ENCODE measurements around the gene TRIM28. TPM values are rescaled to one million over a fixed set of nuclear protein-coding genes. Genes with fewer than 3 reads are reported as not detected.
"Not testable (repeated sequence)": the region's sequence is repeated elsewhere in the genome, so short reads cannot be mapped to it uniquely, and the experiment has no call there.

TRIM28 gene
- total RNA-seq, 1 experiment from 2014 or later = 1,015 TPM

DNA sequence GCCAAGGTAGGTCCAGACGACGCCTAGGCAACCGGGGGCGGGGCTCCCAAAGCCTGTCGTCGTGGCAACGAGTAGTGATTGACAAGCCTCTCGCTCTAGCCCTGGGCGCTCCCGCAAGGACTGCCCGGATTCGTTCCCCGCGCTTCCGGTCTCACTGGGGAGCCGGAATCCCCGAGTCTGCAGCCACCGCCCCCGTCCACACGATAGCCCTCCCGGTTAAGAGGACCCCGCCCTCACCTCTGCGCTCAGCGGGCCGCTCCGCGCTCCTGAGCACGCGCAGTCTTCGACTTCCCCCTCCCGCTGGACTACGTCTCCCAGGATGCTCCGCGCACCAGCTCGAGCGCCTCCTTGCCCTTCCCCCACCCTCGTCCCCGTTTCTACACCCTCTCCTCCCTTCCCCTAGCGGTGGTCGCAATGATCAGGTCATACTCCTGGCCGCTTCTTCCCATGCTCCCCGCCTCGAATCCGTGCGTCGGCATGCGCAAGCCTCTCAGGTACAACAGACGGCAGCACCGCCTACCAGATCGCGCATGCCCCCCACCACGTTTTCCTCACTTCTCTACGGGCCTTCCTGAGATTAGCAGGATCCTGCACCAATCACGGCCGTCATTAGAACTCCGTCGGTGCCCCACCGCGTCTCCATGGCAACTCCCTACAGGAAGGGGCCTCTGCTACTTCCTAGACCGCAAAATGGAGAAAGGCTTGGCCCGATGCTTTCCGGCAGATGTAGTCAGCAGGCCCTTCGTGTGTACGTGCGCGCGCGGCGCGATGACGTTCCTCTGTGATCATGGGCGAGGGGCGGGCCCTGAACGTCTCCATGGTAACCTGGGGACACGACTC, 29.2 kb downstream of the TRIM28 start, which contains the start of gene MZF1:
Gene MZF1 (minus strand): TSS at position 518 of the 840 bp plus-strand sequence. CDS start 1,946 bp downstream, outside the sequence.
- in situ Hi-C loops (cut with HindIII; ENCODE audit: low sequenced_read_pairs) = no loop called here
- peak; percentile 100 for DNase-seq (ENCODE audit: low spot score)

DNA sequence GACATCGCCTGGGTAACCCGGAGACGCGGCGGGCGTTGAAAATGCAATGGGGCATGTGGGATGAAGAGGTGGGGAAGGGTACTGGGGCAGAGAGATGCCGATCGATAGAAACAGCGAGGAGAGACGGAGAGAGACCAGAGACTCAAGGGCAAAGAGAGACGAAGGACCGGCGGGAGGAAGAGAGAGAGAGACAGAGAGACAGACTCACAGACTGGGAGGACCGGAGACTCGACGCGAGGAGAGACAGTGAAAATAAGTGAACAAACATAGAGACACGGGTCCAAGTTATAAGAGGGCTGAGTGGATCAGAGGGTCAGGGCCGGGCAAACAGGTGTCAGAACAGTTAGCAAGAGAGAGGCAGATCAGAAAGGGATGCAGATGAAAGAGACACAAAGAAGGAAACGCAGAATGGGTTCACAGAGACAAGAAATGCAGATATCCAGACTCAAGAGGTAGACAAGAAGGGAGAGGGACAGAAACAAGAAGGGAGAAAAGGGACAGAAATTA, 29.8 kb downstream of the TRIM28 start:
- in situ Hi-C loops (cut with HindIII; ENCODE audit: low sequenced_read_pairs) = no loop called here
- no peak for DNase-seq (ENCODE audit: low spot score)

DNA sequence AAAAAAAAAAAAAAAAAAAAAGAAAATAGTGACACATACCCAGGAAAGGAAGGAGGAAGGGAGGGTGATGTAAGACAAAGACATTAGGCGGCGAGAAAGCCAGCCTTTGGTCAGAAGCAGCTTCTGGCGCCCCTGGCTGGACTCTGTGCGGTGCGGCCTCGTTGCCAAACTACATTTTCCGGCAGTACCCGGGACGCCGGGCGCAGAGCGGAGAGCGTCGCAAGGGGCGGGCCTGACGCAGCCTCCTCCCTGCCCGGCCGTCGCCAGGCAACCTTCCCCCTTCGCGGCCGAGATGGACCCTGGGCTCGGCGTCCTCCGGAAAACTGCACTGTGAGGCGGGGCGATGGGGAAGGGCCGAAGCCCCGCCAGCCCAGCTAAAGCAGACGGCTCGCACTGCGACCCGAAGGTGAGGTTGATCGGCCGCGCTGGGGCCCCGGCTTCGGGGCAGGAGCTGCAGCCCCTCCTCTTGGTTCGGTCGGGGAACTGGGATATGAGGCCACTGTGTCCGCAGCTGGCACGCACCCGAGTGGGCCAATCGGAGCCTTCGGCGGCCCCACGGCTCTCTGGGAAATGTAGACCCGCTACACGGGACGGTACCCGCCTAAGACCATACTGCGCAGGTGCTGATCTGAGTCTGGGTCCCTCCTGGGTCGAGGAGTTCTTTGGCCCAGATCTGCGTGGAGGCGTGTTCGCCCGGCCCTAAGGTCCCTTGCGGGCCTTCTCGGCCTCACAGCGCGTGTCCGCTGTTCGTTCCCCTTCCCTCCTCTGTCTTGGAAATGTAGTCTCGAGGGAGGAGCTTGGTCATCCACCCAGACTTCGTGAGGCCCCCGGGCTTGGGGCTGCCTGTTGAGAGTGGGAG, 31.5 kb downstream of the TRIM28 start:
- in situ Hi-C loops (cut with HindIII; ENCODE audit: low sequenced_read_pairs) = no loop called here
- peak; percentile 94 for DNase-seq (ENCODE audit: low spot score)

DNA sequence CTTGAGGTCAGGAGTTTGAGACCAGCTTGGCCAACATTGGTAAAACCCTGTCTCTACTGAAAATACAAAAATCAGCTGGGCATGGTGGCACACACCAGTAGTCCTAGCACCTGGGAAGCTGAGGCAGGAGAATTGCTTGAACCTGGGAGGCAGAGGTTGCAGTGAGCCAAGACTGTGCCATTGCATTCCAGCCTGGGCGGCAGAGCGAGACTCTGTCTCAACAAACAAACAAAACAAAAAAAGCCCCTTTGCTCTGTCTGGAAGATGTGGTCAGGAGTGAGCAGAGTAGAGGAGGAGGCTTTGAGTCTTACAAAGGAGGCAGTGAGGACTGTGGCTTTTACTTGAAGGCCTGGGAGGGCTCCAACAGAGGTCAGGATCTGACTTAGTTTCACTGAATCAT, 33.7 kb downstream of the TRIM28 start:
- DNase-seq (ENCODE audit: low spot score); in situ Hi-C loops (cut with HindIII; ENCODE audit: low sequenced_read_pairs): not testable (repeated sequence)

DNA sequence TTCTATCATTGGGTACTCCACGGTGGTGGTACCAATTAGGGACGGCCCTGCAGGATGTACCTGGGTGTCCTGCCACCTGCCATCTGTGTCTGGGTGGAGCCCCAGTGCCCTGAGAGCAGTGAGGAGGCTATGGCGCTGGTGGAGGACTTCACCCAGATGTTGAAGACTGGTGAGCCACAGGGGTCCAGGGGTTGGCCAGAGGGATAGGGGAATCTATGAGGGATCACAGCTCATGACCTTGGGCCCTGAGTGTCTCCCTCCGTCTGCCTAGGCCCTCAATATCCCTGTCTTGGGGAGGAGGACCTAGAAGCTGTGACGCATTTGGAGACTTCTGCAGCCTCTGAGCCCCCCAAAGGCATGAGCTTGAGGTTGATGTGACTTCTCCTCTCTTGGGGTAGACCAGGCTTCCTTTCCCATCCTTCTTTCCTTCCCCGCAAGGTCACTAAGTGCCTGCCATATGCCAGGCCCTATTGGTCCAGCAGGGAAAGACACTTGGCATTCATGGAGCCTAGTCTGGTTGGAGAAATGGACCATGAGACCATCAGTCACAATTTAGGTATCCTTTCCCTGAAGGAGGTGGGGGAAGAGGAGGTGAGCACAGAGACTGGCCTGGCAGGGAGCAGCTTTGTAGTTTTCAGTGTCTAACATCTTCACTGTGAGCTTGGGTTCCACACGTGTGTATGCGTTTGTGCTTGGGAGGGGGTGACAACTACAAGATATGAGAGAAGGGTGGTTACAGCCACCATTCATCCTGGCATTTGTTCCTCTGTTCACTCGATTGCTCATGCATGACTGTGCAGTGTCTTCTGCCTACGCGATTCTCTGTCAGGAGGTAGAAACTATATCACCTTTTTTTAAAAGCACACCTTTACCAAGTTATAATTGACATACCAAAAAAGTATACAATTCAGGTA, 34.4 kb downstream of the TRIM28 start:
- in situ Hi-C loops (cut with HindIII; ENCODE audit: low sequenced_read_pairs) = no loop called here
- no peak for DNase-seq (ENCODE audit: low spot score)

DNA sequence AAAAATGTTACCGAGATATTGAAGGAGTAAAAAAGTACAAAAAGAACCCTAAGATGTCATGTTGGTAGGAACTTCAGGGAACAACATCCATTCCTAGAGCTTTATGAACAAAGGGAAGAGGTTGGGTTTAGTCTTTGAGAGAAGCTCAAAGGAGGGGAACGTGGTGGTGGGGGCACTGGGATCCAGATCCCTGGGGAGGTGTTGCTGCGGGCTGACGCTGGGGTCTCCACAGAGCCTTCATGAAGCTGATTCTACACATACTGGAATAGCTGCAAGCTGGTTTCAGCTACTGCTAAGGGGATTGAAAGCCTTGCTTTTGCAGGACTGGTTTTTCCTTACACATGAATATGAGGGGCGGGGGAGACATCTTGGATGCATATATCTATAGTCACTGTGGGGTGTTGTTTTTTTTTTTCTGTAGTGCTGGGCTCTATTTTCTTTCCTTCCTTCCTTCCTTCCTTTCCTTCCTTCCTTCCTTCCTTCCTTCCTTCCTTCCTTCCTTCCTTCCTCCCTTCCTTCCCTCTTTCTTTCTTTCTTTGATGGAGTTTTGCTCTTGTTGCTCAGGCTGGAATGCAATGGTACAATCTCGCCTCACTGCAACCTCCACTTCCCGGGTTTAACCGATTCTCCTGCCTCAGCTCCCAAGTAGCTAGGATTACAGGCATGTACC, 35.7 kb downstream of the TRIM28 start:
- DNase-seq (ENCODE audit: low spot score) = no peak
- in situ Hi-C loops (cut with HindIII; ENCODE audit: low sequenced_read_pairs) = no loop called here

DNA sequence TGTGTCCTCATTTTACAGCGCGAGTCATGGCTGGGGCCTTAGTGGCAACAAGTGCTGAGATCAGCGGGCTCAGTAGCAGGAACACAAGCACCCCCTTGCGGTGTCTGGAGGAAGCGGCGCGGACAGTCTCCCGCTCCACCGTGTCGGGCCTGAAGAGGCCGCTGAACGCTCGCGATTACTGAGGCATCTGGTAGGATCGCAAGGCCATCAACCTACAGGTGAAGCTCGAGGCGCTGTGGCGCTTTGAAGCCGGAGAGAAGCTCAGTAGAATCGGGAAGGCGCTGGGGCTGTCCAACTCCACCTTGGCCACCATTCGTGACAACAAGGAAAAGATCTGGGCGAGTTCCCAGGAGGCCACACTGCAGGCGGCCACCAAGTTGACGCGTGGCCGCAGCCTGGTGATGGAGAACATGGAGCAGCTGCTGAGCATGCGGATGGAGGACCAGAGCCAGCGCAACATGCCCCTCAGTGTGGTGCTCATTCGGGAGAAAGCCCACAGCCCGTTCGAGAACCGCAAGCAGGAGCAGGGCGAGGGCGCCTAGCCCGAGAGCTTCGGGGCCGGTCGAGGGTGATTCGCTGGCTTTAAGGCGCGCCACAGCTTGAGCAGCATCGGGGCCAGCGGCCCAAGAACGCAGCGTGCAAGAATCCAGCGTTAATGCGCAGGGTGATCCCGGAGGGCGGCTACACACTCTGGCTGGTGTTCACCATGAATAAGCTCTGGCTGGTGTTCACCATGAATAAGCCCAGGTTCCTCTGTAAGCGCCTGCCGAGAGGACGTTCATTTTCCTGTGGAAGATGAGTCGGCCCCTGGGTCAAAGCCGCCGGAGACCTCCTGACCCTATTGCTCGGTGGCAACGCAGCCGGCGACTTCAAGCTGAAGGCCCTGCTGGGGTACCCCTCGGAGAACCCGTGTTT, 37.6 kb downstream of the TRIM28 start:
- DNase-seq (ENCODE audit: low spot score) = peak; percentile 82
- in situ Hi-C loops (cut with HindIII; ENCODE audit: low sequenced_read_pairs) = no loop called here

DNA sequence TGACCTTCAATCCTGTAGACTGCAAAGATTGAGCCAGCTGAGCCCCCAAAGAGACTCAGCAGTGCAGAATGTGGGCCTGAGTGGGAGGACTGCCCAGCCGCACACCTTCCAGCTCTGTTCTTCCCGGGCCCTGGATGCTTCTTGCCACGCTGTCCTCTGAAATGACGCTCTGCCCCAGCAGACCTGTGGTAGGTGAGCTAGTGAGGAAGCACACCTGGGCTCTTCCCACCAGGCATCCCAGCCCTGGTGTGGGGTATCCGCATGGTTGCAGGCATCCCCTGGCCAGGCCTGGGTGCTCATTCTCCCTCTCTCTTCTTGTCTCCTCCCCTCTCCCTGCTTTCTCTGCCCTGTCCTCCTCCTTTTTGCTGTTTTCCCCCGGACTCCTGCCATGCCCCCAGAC, 39.1 kb downstream of the TRIM28 start:
- no peak for DNase-seq (ENCODE audit: low spot score)

DNA sequence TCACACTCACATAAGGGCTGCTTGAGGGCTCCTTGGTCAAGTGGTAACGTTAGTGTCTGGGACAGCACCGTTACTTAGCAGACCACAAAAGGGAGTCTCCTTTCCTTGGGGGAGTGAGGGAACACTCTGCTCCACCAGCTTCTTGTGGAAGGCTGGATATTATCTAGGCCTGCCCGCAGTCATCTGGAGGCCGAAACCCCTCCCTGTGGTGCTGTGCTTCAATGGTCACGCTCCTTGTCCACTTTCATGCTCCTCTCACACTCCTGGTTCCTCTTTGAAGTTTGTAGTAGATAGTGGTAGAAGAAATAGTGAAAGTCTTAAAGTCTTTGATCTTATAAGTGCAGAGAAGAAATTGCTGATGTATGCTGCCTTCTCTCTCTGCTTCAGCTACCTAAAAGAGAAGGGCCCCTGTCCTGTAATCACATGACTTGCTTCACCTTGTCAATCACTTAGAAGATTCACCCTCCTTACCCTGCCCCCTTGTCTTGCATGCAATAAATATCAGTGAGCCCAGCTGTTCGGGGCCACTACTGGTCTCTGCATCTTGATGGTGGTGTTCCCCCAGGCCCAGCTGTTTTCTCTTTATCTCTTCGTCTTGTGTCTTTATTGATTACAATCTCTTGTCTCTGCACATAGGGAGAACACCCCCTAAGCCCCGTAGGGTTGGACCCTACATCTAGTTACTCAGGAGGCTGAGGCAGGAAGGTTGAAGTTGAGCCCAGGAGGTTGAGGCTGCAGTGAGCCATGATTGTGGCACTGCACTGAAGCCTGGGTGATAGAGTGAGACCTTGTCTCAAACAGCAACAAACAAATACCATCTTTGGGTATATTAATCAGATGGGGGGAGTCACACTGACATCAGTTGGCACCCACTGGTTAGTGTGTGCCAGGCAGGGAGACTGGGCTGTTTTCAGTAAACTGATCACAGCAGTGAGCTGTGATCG, 40.9 kb downstream of the TRIM28 start:
- DNase-seq (ENCODE audit: low spot score) = no peak
- in situ Hi-C loops (cut with HindIII; ENCODE audit: low sequenced_read_pairs) = no loop called here

More for the DNA sequence above, 39.1 kb downstream of the TRIM28 start:
- in situ Hi-C loops (cut with HindIII; ENCODE audit: low sequenced_read_pairs) = no loop called here

DNA sequence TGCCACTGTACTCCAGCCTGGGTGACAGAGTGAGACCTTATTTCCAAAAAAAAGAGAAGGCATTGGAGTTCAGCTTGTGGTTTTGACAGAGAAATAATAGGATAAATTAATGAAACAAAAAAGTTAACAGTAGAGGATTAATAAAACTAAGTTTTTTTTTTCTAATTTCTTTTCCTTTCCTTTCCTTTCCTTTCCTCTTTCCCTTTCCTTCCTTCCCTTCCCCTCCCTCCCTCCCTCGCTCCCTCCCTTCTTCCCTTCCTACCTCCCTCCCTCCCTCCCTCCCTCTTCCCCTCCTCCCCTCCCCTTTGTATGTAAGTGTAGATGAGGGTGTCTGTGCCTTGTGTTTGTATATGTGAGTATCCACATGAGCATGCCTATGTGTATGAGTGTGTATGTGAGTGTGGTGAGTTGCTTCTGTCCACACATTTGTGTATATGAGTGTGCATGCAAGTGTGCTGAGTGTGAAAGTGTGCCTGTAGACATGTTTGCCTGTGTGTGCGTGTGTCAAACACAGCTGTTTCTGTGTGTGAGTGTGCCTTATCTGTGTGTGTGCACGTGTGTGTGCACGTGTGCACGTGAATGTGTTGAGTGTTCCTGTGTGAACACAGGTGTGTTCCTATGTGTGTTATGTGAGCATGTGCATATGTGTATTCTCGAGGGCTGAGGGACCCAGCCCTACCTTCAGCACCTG, 41.7 kb downstream of the TRIM28 start:
- DNase-seq (ENCODE audit: low spot score) = no peak
- in situ Hi-C loops (cut with HindIII; ENCODE audit: low sequenced_read_pairs) = no loop called here

DNA sequence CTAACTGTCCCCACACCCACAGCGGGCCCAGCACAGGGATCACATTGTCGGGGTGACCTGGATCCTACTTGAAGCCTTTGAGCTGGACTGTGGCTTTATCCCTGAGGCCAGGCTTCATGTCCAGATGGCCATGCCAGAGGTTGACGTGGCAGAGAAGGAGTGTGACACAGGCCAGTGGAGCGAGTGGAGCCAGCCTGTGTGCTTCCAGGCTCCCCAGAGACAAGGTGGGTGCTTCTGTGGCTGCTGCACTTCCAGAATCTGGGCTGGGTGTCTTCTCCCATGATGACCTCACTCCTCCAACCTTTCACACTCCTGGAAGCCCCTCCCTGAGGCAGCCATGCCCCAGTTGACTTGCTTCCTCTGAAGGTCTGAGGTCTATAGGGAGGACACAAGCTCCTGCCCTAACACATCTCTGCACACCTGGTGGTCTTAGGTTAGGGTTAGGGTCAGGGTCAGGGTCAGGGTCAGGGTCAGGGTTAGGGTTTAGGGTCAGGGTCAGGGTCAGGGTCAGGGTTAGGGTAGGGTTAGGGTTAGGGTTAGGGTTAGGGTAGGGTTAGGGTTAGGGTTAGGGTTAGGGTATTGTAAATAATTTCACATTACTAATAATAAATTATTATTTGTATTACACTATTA, 42.4 kb downstream of the TRIM28 start:
- in situ Hi-C loops (cut with HindIII; ENCODE audit: low sequenced_read_pairs) = no loop called here
- no peak for DNase-seq (ENCODE audit: low spot score)

Other genes with a start within 250 kb of the TRIM28 start
- gene ERVK3-1, start 238.7 kb upstream of the TRIM28 start, total RNA-seq (2014; rRNA removed; shearing (Covaris generic)) = 22.0 and 23.4 TPM in 2 replicates
- gene ZSCAN22, start 217.1 kb upstream of the TRIM28 start, total RNA-seq (2014; rRNA removed; shearing (Covaris generic)) = 2.9 and 3.7 TPM in 2 replicates
- 64.2 and 80.3 TPM in 2 replicates for gene A1BG, start 190.6 kb upstream of the TRIM28 start, total RNA-seq (2014; rRNA removed; shearing (Covaris generic))
- 1.2 and 4.7 TPM in 2 replicates for gene ZNF497, start 181.3 kb upstream of the TRIM28 start, total RNA-seq (2014; rRNA removed; shearing (Covaris generic))
- gene ZNF837, start 163.0 kb upstream of the TRIM28 start, total RNA-seq (2014; rRNA removed; shearing (Covaris generic)) = 9.2 and 9.6 TPM in 2 replicates
- 2,081 and 2,975 TPM in 2 replicates for gene RPS5, start 156.8 kb upstream of the TRIM28 start, total RNA-seq (2014; rRNA removed; shearing (Covaris generic))
- gene RNF225, start 148.4 kb upstream of the TRIM28 start, total RNA-seq (2014; rRNA removed; shearing (Covaris generic)) = not detected in 2 replicates
- gene ZNF584, start 135.4 kb upstream of the TRIM28 start, total RNA-seq (2014; rRNA removed; shearing (Covaris generic)) = 25.8 and 60.2 TPM in 2 replicates
- not detected in 2 replicates for gene ZNF132, start 103.9 kb upstream of the TRIM28 start, total RNA-seq (2014; rRNA removed; shearing (Covaris generic))
- 8.1 and 11.0 TPM in 2 replicates for gene ZNF324B, start 92.4 kb upstream of the TRIM28 start, total RNA-seq (2014; rRNA removed; shearing (Covaris generic))
- 10.8 and 11.6 TPM in 2 replicates for gene ZNF324, start 77.0 kb upstream of the TRIM28 start, total RNA-seq (2014; rRNA removed; shearing (Covaris generic))
- 12.8 and 22.3 TPM in 2 replicates for gene ZNF446, start 67.7 kb upstream of the TRIM28 start, total RNA-seq (2014; rRNA removed; shearing (Covaris generic))
- 12.0 and 28.6 TPM in 2 replicates for gene SLC27A5, start 32.1 kb upstream of the TRIM28 start, total RNA-seq (2014; rRNA removed; shearing (Covaris generic))
- 6.1 and 6.6 TPM in 2 replicates for gene ZBTB45, start 24.3 kb upstream of the TRIM28 start, total RNA-seq (2014; rRNA removed; shearing (Covaris generic))
- 71.9 and 97.7 TPM in 2 replicates for gene CHMP2A, start 11.0 kb downstream of the TRIM28 start, total RNA-seq (2014; rRNA removed; shearing (Covaris generic))
- gene UBE2M, start 14.5 kb downstream of the TRIM28 start, total RNA-seq (2014; rRNA removed; shearing (Covaris generic)) = 187 and 192 TPM in 2 replicates
- 9.4 and 10.7 TPM in 2 replicates for gene MZF1, start 29.3 kb downstream of the TRIM28 start, total RNA-seq (2014; rRNA removed; shearing (Covaris generic))

Data from G401 (cell line).